Caco-2 (cell line): ENCODE data around the gene ADGRL3. TPM values are rescaled to one million over a fixed set of nuclear protein-coding genes. Genes with fewer than 3 reads are reported as not detected.
A peak's percentile ranks its signal among the peaks of the same experiment; 100 is the strongest.

Experiments used
- BruUV-seq: library from RNA; stranded (reverse); fragments of 400-500 nt; replicated peaks from 2 replicates; lab custom pipeline; 2021; lab: Mats Ljungman, UMichigan
- CTCF ChIA-PET: fragments of 300-600 bp; sonication (Branson Sonifier 250); formaldehyde crosslinking; loops from one replicate; lab custom pipeline; 2022; ENCODE audit warnings: antibody characterized with exemption; lab: Charles Lee
- POLR2A ChIA-PET: fragments of 300-600 bp; sonication (Branson Sonifier 250); formaldehyde crosslinking; loops from one replicate; lab custom pipeline; 2022; ENCODE audit warnings: antibody characterized with exemption; lab: Charles Lee
- DNase-seq, 2 experiments: peaks; one replicate each; pipeline versions ENCODE4 v3.0.0 to v3.0.0-alpha.2; 2020 to 2022
- H3K27me3 ChIP-seq: replicated peaks from 2 replicates; pipeline ENCODE4 v1.6.0; 2011; ENCODE audit warnings: low read length; ENCODE audit not compliant: control insufficient read depth, insufficient read depth
- H3K36me3 ChIP-seq: 2 replicates; pipeline ENCODE4 v1.5.1; 2011; ENCODE audit warnings: low read length; ENCODE audit not compliant: control insufficient read depth, insufficient read depth
- H3K4me1 ChIP-seq: fragments of 250-450 bp; sonication (Bioruptor Pico); 2 replicates; pipeline ENCODE4 v1.5.1; 2020; ENCODE audit warnings: mild to moderate bottlenecking
- H3K4me3 ChIP-seq: 2 replicates; pipeline ENCODE4 v1.5.1; 2011; ENCODE audit warnings: low read depth, mild to moderate bottlenecking, control low read depth, low read length
- H3K9me3 ChIP-seq: fragments of 250-450 bp; sonication (Bioruptor Pico); 2 replicates; pipeline ENCODE4 v1.5.1; 2020; ENCODE audit warnings: mild to moderate bottlenecking, moderate library complexity
- H3K27ac Mint-ChIP-seq: one replicate; pipeline ENCODE4 v1.8.0; 2022; ENCODE audit warnings: mixed read lengths; ENCODE audit not compliant: unreplicated experiment
- H3K27me3 Mint-ChIP-seq: one replicate; pipeline ENCODE4 v1.8.0; 2022; ENCODE audit warnings: mixed read lengths; ENCODE audit not compliant: insufficient read depth, unreplicated experiment
- H3K36me3 Mint-ChIP-seq: one replicate; pipeline ENCODE4 v1.8.0; 2022; ENCODE audit warnings: mild to moderate bottlenecking, mixed read lengths; ENCODE audit not compliant: insufficient read depth, unreplicated experiment
- H3K4me1 Mint-ChIP-seq: one replicate; pipeline ENCODE4 v1.8.0; 2022; ENCODE audit warnings: low read depth, mixed read lengths; ENCODE audit not compliant: unreplicated experiment
- H3K4me3 Mint-ChIP-seq: one replicate; pipeline ENCODE4 v1.8.0; 2022; ENCODE audit warnings: mild to moderate bottlenecking, moderate library complexity, mixed read lengths; ENCODE audit not compliant: unreplicated experiment
- H3K9me3 Mint-ChIP-seq: one replicate; pipeline ENCODE4 v1.8.0; 2022; ENCODE audit warnings: mixed read lengths; ENCODE audit not compliant: unreplicated experiment
- intact Hi-C: fragments of 100-400 bp; cut with micrococcal nuclease; formaldehyde crosslinking; loops from one replicate; pipeline ENCODE4 v1.10.0; 2022; ENCODE audit not compliant: unreplicated experiment
- total RNA-seq: library from RNA; stranded (reverse); gene quantifications from 2 replicates; pipeline ENCODE4 v1.2.3, GENCODE V29; 2022
- TF ChIP-seq, protein P1 (sequence below), 2 experiments: fragments of 200-600 bp in 1 of 2; IDR thresholded peaks; 1 replicate in 1 of 2; 2 replicates in 1 of 2; pipeline versions ENCODE4 v1.5.1 to v1.8.0; 2011 to 2022; ENCODE audit warnings: antibody characterized with exemption in 1 of 2, control low read depth in 1 of 2, inconsistent platforms in 1 of 2, low read depth in 1 of 2, low read length in 1 of 2, mild to moderate bottlenecking in 1 of 2, moderate library complexity in 1 of 2; ENCODE audit not compliant: insufficient read depth in 1 of 2, severe bottlenecking in 1 of 2, unreplicated experiment in 1 of 2

ADGRL3 gene
- total RNA-seq, 1 experiment from 2014 or later, result 1.5 TPM

DNA sequence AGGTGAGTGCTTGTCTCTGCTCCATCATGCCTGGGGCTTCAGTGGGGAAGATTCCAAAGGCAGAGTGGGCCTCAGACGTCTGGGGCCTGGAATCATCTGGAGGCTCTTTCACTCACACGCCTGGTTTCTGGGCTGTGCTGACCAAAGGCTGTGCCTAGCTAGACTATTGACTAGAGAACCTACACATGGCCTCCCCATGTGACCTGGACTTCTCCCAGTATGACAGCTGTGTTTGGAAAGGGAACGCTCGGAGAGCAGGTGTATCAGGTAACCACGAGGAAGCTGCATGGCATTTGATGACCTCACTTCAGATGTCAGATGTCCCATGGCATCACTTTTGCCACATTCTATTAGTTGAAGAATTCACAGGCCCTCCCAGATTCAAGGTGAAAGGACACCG is 51.0 kb downstream of the ADGRL3 start:
- CTCF ChIA-PET, result no interaction called here
- Mint-ChIP-seq H3K4me1 (no peaks in the 10 kb centered on the region), H3K9me3 (no peaks in the 10 kb centered on the region), H3K27ac (no peak overlapping the region), H3K27me3 (no peaks in the 10 kb centered on the region), H3K4me3 (no peak overlapping the region), H3K36me3 (no peaks in the 10 kb centered on the region)
- Histone ChIP-seq H3K27me3 (no peaks in the 10 kb centered on the region), H3K4me3 (no peak overlapping the region), H3K4me1 (no peaks in the 10 kb centered on the region), H3K36me3 (no peaks in the 10 kb centered on the region), H3K9me3 (no peaks in the 10 kb centered on the region)
- TF ChIP-seq, protein P1, sequence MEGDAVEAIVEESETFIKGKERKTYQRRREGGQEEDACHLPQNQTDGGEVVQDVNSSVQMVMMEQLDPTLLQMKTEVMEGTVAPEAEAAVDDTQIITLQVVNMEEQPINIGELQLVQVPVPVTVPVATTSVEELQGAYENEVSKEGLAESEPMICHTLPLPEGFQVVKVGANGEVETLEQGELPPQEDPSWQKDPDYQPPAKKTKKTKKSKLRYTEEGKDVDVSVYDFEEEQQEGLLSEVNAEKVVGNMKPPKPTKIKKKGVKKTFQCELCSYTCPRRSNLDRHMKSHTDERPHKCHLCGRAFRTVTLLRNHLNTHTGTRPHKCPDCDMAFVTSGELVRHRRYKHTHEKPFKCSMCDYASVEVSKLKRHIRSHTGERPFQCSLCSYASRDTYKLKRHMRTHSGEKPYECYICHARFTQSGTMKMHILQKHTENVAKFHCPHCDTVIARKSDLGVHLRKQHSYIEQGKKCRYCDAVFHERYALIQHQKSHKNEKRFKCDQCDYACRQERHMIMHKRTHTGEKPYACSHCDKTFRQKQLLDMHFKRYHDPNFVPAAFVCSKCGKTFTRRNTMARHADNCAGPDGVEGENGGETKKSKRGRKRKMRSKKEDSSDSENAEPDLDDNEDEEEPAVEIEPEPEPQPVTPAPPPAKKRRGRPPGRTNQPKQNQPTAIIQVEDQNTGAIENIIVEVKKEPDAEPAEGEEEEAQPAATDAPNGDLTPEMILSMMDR (IDR thresholded peaks at IDR 0.05; ENCODE audit: insufficient read depth in 1 of 2, low read depth in 1 of 2, low read length in 1 of 2, severe bottlenecking in 1 of 2, unreplicated experiment in 1 of 2), result no peak
- peak in 1 of 2 experiments; percentile 41 for DNase-seq
- POLR2A ChIA-PET, result no interaction called here
- intact Hi-C loops, result no loop called here
- BruUV-seq, result no TSS peak

DNA sequence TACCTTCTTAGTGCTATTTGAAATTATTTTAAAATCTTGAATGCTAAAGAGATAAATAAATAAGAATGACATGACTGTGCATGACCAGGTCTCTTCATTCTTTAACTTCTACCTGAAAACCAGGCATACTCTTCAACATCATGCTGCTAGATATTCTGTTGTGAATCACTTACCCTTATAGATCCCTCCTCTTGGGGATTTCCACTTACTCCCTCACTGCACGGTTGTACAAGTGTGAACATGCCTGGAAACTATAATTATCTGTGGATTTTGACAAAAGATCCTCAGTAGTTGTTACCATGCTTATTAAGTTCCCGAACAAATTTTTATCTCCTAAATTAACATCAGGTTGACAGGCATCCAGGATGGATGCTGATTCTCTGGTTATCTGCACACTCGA is 54.3 kb downstream of the ADGRL3 start:
- H3K27me3 Mint-ChIP-seq, result no peaks in the 10 kb centered on the region
- intact Hi-C loops, result no loop called here
- Histone ChIP-seq H3K4me3 (no peak overlapping the region), H3K36me3 (no peaks in the 10 kb centered on the region), H3K27me3 (no peaks in the 10 kb centered on the region), H3K4me1 (no peaks in the 10 kb centered on the region), H3K9me3 (no peaks in the 10 kb centered on the region)
- BruUV-seq, result no TSS peak
- H3K27ac Mint-ChIP-seq, result no peak overlapping the region
- ChIA-PET CTCF (no interaction called here), POLR2A (no interaction called here)
- H3K9me3 Mint-ChIP-seq, result no peaks in the 10 kb centered on the region
- no peaks in the 10 kb centered on the region for H3K36me3 Mint-ChIP-seq
- H3K4me1 Mint-ChIP-seq, result no peaks in the 10 kb centered on the region
- TF ChIP-seq, protein P1 (IDR thresholded peaks at IDR 0.05; ENCODE audit: insufficient read depth in 1 of 2, low read depth in 1 of 2, low read length in 1 of 2, severe bottlenecking in 1 of 2, unreplicated experiment in 1 of 2), result no peak
- no peak for DNase-seq
- no peak overlapping the region for H3K4me3 Mint-ChIP-seq

DNA sequence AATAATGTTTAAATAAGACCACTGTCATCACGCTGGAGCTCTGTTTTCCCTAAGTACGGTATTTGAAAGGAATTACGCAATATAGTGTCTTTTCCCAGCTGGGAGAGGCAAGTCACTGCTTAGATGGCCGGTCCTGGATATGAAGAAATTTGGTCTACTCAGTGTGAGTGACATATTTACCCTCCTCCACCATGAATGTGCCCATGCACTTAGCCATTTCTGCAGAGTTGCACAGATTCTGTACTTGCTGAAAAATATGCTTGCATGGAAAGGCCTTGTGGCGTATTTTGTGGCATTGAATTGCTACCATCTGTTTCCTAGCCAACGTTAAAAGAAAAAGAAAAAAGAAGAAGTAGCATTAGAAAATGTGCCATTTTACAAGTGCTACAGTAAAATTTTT is 73.1 kb downstream of the ADGRL3 start:
- Mint-ChIP-seq H3K4me3 (no peak overlapping the region), H3K9me3 (no peaks in the 10 kb centered on the region), H3K27me3 (no peaks in the 10 kb centered on the region), H3K27ac (no peak overlapping the region), H3K36me3 (no peaks in the 10 kb centered on the region), H3K4me1 (no peaks in the 10 kb centered on the region)
- Histone ChIP-seq H3K4me3 (no peak overlapping the region), H3K36me3 (no peaks in the 10 kb centered on the region), H3K4me1 (peaks cover 10% of the 10 kb centered on the region; the same call in 1 of the 2 replicates), H3K9me3 (no peaks in the 10 kb centered on the region), H3K27me3 (no peaks in the 10 kb centered on the region)
- POLR2A ChIA-PET, result no interaction called here
- TF ChIP-seq, protein P1 (IDR thresholded peaks at IDR 0.05; ENCODE audit: insufficient read depth in 1 of 2, low read depth in 1 of 2, low read length in 1 of 2, severe bottlenecking in 1 of 2, unreplicated experiment in 1 of 2), result no peak
- intact Hi-C loops, result no loop called here
- CTCF ChIA-PET, result interaction anchor here (0.6 kb wide), 1 partner anchor 38 kb away, joined by 3 read pairs; no protein-coding TSS in a partner anchor
- no peak for DNase-seq
- no TSS peak for BruUV-seq
